ENCODE measurements around the gene DPF1. TPM values are rescaled to one million over a fixed set of nuclear protein-coding genes. Genes with fewer than 3 reads are reported as not detected.
A peak's percentile ranks its signal among the peaks of the same experiment; 100 is the strongest.
"Not testable (repeated sequence)": the region's sequence is repeated elsewhere in the genome, so short reads cannot be mapped to it uniquely, and the experiment has no call there.

DPF1 gene
- total RNA-seq, 2 donors from 2014 or later: 1.8 TPM; not detected in 1

DNA sequence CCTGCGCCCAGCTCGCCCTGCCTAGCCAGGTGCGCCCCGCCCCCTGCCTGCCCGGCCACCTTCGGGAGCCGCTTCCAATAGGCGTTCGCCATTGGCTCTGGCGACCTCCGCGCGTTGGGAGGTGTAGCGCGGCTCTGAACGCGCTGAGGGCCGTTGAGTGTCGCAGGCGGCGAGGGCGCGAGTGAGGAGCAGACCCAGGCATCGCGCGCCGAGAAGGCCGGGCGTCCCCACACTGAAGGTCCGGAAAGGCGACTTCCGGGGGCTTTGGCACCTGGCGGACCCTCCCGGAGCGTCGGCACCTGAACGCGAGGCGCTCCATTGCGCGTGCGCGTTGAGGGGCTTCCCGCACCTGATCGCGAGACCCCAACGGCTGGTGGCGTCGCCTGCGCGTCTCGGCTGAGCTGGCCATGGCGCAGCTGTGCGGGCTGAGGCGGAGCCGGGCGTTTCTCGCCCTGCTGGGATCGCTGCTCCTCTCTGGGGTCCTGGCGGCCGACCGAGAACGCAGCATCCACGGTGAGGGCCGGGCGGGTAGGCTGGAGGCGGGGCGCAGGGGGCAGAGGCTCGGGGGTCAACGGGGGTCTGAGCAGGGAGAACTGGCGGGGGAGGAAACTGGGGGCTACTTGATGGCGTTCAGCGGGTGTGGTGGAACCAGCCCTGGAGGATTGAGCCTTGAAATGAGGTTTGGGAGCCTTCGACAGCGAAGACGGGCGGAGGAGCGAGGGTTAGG lies 40.6 kb upstream of the DPF1 start, which contains the start of gene SPINT2:
Gene SPINT2, plus strand, starts transcription at position 88 of the 727 bp plus-strand sequence. Its CDS starts 320 bp downstream, at position 408.
- peak within 1 kb of the TSS; percentile 59 to 81 for H3K4me3 ChIP-seq
- peak within 1 kb of the TSS; percentile 92 to 93 for H3K27ac ChIP-seq
- H3K9me3 ChIP-seq: no peaks in the 10 kb centered on the region
- H3K27me3 ChIP-seq (replicated peaks; ENCODE audit: insufficient read depth): no peaks in the 10 kb centered on the region
- 4% methylated on average over 47 of the region's 78 CpGs for WGBS
- DNase-seq (ENCODE audit: low spot score): no peak
- TF ChIP-seq, protein P1, sequence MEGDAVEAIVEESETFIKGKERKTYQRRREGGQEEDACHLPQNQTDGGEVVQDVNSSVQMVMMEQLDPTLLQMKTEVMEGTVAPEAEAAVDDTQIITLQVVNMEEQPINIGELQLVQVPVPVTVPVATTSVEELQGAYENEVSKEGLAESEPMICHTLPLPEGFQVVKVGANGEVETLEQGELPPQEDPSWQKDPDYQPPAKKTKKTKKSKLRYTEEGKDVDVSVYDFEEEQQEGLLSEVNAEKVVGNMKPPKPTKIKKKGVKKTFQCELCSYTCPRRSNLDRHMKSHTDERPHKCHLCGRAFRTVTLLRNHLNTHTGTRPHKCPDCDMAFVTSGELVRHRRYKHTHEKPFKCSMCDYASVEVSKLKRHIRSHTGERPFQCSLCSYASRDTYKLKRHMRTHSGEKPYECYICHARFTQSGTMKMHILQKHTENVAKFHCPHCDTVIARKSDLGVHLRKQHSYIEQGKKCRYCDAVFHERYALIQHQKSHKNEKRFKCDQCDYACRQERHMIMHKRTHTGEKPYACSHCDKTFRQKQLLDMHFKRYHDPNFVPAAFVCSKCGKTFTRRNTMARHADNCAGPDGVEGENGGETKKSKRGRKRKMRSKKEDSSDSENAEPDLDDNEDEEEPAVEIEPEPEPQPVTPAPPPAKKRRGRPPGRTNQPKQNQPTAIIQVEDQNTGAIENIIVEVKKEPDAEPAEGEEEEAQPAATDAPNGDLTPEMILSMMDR (IDR thresholded peaks at IDR 0.05): peak in 1 of 4 experiments; percentile 37
- peak; percentile 94 for TF ChIP-seq POLR2AphosphoS5 (IDR thresholded peaks at IDR 0.05)
- TF ChIP-seq POLR2A (IDR thresholded peaks at IDR 0.05): peak; percentile 98
- intact Hi-C loops (cut with DNase I): no loop called here
- no peaks in the 10 kb centered on the region for H3K4me1 ChIP-seq (replicated peaks)
- no peaks in the 10 kb centered on the region for H3K36me3 ChIP-seq

DNA sequence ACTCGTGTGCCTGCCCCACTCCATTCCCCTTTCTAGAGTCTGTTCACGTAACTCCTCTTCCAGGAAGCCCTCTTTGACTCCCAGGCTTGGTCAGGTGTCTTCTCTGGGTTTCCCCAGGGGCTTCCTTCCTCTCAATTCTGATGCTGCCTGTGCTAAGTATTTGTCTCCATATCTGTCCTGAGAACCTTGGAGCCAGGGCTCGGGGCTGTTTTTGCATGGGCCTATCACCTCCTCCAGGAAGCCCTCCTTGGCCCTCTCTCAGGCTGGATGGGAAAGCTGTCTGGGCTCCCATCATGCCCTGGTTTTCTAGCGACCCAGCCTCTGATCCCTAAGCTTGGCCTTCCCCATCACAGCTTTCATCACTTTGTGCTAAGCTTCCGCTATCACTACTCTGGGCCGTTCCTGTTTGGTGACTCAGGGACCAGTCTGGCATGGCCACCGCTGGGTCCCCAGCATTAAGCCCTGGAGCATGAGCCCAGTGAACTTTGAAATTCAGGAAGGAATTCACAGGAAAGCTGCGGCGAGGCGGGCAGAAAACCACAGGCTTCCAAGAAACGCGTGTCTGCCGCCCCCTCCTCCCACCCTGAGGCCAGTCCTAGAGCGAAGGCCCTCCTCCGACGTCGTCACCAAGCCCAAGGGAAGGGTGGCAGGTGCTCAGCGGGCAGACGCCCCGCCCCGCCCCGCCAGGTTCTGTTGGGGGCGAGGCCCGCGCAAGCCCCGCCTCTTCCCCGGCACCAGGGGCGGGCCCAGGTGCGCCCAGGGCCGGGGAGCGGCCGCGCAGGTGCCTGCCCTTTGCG lies 39.9 kb upstream of the DPF1 start:
- peak overlapping the region; percentile 59 to 81 for H3K4me3 ChIP-seq
- no peaks in the 10 kb centered on the region for H3K36me3 ChIP-seq
- intact Hi-C loops (cut with DNase I): no loop called here
- H3K4me1 ChIP-seq (replicated peaks): no peaks in the 10 kb centered on the region
- WGBS: 14% methylated on average over 27 of the region's 34 CpGs
- peak; percentile 94 for DNase-seq (ENCODE audit: low spot score)
- TF ChIP-seq POLR2A (IDR thresholded peaks at IDR 0.05) (no peak), POLR2AphosphoS5 (IDR thresholded peaks at IDR 0.05) (no peak)
- TF ChIP-seq, protein P1 (IDR thresholded peaks at IDR 0.05): no peak
- no peaks in the 10 kb centered on the region for H3K9me3 ChIP-seq
- peak overlapping the region; percentile 67 to 93 for H3K27ac ChIP-seq
- H3K27me3 ChIP-seq (replicated peaks; ENCODE audit: insufficient read depth): no peaks in the 10 kb centered on the region

DNA sequence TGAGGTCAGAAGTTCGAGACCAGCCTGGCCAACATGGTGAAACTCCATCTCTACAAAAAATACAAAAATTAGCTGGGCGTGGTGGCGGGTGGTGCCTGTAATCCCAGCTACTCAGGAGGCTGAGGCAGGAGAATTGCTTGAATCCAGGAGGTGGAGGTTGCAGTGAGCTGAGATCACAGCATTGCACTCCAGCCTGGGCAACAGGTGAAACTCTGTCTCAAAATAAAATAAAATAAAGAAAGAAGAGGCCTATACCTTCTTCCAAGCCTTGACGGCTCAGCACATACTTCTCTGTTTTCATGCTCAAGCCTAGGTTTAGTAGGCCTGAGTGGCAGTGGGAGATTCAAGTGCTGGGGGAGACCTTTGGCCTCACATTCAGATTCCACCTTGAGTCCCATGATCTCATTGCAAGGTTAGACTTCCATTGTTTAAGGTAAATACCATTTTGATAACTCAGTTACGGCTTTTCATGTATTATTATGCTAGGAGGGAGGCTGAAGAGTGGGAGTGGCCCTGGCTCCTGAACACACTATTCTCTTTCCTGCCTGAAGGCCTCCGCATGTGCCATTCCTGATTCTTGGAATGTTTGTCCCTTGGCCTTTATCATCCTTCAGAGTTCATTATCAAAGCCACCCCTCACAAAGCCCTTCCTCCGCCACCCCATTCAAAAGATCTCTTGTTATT lies 38.7 kb upstream of the DPF1 start:
- H3K4me3 ChIP-seq: no peak overlapping the region
- H3K9me3 ChIP-seq: no peaks in the 10 kb centered on the region
- DNase-seq (ENCODE audit: low spot score): no peak
- no peak overlapping the region for H3K27ac ChIP-seq
- no peak for TF ChIP-seq POLR2AphosphoS5 (IDR thresholded peaks at IDR 0.05)
- no peak for TF ChIP-seq POLR2A (IDR thresholded peaks at IDR 0.05)
- TF ChIP-seq, protein P1 (IDR thresholded peaks at IDR 0.05): no peak
- intact Hi-C loops (cut with DNase I): no loop called here
- H3K36me3 ChIP-seq: no peaks in the 10 kb centered on the region
- H3K27me3 ChIP-seq (replicated peaks; ENCODE audit: insufficient read depth): no peaks in the 10 kb centered on the region
- H3K4me1 ChIP-seq (replicated peaks): no peaks in the 10 kb centered on the region
- WGBS: 98% methylated on average over 7 of the region's 7 CpGs

DNA sequence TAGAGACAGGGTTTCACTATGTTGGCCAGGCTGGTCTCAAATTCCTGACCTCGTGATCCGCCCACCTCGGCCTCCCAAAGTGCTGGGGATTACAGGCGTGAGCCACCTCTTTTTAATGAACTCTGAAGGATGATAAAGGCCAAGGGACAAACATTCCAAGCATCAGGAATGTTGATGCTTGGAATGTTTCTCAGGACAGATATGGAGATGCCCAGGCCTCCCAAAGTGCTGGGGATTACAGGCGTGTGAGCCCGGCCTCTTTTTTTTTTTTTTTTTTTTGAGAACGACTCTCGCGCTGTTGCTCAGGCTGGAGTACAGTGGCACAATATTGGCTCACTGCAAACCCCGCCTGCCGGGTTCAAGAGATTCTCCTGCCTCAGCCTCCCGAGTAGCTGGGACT lies 37.9 kb upstream of the DPF1 start:
- H3K36me3 ChIP-seq; H3K4me1 ChIP-seq (replicated peaks); H3K9me3 ChIP-seq; H3K4me3 ChIP-seq; intact Hi-C loops (cut with DNase I); H3K27ac ChIP-seq; DNase-seq (ENCODE audit: low spot score); H3K27me3 ChIP-seq (replicated peaks; ENCODE audit: insufficient read depth): not testable (repeated sequence)
- WGBS: 93% methylated on average over 12 of the region's 12 CpGs

DNA sequence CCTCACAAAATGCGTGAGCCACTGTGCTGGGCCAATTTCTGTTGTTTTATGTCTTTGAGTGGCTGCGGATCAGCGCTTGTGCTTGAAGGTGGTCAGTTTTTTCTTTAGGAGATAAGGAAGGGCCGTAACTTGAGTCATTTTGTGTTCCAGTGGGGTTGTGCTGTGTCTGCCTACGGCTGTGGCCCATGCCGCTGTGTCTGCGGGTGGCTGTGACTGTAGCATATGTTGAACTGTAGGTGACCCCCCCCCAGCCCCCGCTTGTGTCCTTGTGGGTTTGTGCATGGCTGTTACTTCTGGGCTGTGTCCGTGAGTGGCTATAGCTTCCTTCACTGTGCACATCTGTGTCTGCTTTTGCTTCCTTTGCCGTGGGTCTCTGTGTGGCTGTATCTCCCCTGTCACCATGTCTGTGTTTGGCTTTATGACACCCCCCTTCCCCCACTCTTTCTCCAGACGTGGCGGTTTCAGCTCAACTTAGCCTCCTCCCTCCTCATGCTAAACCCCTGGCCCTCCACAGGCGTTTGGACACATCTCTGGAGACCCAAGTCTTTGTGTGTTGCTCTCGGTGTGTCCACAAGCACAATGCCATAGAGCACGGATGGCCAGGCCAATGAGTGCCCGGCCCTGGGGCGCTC lies 31.5 kb upstream of the DPF1 start:
- TF ChIP-seq, protein P1 (IDR thresholded peaks at IDR 0.05): no peak
- no peak for TF ChIP-seq POLR2AphosphoS5 (IDR thresholded peaks at IDR 0.05)
- no peak for TF ChIP-seq POLR2A (IDR thresholded peaks at IDR 0.05)
- Histone ChIP-seq H3K27me3 (replicated peaks; ENCODE audit: insufficient read depth) (no peaks in the 10 kb centered on the region), H3K36me3 (no peaks in the 10 kb centered on the region), H3K9me3 (no peaks in the 10 kb centered on the region), H3K4me1 (replicated peaks) (no peaks in the 10 kb centered on the region), H3K4me3 (peak overlapping the region; percentile 30 to 39), H3K27ac (peak overlapping the region; percentile 43 to 47)
- intact Hi-C loops (cut with DNase I): no loop called here
- no peak for DNase-seq (ENCODE audit: low spot score)
- 67% methylated on average over 15 of the region's 17 CpGs for WGBS
